Caki2 (cell line): ENCODE measurements around the gene MZT1. TPM values are rescaled to one million over a fixed set of nuclear protein-coding genes. Genes with fewer than 3 reads are reported as not detected.
"Not testable (repeated sequence)": the region's sequence is repeated elsewhere in the genome, so short reads cannot be mapped to it uniquely, and the experiment has no call there.

Experiments
- DNase-seq: peaks from one replicate; pipeline ENCODE4 v3.0.0-alpha.2; 2015; ENCODE audit warnings: low read depth
- in situ Hi-C: cut with HindIII; loops from 2 replicates; pipeline ENCODE4 v1.10.0; 2016; ENCODE audit warnings: low sequenced_read_pairs, low pct_unique_long_range_greater_than_20kb, mixed read lengths
- total RNA-seq: library from RNA; depleted of rRNA; stranded (reverse); fragments of >200 nt; shearing (Covaris generic); gene quantifications from 2 replicates; pipeline ENCODE4 v1.2.3, GENCODE V29; 2014; ENCODE audit warnings: low replicate concordance; rRNA removed

The MZT1 gene, protein sequence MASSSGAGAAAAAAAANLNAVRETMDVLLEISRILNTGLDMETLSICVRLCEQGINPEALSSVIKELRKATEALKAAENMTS
- 29.8 and 39.4 TPM in 2 replicates for total RNA-seq

DNA sequence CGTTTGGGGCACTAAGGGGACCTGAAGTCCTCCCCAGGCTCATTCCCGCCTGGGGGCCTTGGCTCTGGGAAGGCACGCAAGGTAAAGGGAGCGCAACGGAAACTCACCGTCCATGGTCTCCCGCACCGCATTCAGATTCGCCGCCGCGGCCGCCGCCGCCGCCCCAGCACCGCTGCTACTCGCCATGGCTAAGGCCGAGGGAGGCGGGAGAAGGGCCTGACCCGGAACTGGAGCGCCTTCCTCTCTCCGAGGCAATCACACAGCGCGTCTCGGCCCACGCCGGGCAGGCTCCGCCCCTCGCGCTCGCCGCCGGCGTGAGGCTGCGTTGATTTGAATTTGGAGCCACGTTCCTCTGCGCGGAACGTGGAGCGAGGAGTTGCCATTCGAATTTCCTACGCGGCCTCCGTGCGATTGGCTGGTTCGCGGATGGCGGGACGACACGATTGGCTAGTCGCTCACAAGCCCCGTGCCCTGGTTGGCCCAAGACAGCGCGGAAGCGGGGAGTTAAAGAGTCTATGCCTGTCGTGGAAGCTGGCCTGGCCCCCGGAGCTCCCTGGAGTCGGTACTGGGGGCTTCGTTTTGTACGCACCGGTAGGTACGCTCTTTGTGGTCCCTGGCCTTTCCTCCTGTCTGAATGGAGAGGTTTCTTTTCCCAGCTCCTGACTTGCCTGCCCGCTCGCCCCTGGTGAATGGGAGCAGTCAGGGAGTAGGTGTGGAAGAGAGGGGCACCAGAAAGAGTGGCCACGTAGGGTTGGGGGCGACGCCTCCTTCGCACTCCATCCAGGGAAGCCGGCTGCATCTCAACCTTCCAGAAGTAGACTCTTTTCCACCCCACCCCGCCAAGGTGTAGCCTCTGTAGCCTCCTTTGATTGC, at the start of gene MZT1, which contains the start of gene BORA:
Gene MZT1 (minus strand): TSS at position 213 of the 873 bp plus-strand sequence. CDS start 27 bp downstream, at position 186.
Gene BORA (plus strand): TSS at position 507 of the 873 bp plus-strand sequence. CDS start 1,018 bp downstream, outside the sequence.
- DNase-seq: peak; percentile 98

DNA sequence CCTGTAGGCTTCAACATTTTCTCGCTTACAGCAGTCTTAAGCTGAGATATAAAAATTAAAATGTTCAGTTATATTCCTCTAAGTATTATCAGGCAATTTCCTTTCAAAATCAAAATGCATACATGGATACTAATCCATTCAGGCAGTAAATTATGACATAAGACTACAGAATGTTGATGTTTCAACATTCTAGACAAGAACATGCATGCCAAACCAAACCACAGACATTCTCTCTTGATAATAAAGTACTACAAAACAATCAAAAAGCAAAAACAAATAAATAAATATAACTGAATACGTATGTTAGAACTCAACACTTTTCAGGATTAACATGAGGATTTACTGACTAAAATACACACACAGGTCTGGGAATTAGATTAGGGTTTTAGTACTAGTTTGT, 46.6 kb upstream of the MZT1 start:
- DNase-seq: no peak
- in situ Hi-C loops: no loop called here

More for the DNA sequence above, at the start of gene MZT1, which contains the start of gene BORA:
- in situ Hi-C loops: no loop called here

DNA sequence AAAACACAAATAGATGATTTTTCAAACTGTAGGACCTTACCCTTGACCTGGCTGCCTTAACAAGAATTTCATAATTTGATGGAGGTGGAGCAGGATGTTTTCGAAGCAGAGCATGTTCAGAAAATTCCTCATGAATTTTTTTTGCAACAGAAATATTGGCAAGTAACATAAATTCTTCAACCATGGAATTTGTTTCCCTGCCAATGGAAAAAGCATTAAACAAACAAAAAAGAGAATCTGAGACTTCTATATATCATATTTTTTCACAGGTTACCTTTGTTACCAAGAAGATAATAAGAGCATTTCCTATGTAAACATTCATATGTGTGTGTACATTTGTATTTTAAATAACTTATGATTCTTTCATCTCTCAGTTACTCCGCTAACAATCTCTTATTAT, 36.0 kb upstream of the MZT1 start:
- DNase-seq: no peak
- in situ Hi-C loops: no loop called here

DNA sequence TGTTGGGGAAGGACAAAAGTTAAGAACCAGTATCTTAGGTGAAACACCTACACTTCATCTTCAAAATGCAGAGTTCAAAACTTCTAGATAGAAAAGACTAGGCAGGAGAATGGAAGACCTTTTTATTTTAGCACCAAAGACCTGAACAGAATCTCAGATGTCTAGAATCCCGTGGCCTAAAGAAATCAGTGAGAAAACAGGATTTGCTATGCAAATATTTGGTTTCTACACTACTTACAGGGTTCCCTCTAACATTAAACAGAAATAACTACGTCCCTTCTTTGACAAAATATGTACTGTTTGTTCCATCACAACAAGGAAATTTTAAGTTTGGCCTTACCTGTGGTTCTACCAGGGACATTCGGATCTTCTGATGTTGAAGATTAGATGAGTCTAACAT, 32.8 kb upstream of the MZT1 start:
- in situ Hi-C loops: no loop called here
- no peak for DNase-seq

DNA sequence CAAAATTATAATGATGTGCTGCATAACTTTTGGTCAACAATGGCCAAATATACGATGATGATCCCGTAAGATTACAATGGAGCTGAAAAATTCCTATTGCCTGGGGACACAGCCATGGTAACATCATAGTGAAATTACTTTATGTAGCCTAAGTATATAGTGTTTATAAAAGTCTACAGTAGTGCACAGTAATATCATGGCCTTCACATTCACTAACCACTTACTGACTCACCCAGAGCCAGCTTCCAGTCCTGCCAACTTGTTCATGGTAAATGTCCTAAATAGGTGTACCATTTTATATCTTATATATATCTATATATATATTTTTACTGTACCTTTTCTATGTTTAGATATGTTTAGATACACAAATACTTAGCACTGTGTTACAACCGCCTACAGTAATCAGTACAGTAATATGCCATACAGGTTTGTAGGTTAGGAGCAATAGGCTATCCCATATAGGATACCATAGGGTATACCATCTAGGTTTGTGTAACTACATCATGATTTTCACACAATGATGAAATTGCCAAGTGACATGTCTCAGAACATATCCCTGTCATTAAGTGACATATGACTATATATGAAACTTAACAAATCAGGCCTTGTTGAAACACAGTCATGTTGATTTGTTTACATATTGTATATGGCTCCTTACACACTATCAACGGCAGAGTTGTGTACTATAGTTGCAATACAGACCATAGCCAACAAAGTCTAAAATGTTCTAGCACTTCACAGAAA, 30.5 kb upstream of the MZT1 start:
- no peak for DNase-seq
- in situ Hi-C loops: no loop called here

DNA sequence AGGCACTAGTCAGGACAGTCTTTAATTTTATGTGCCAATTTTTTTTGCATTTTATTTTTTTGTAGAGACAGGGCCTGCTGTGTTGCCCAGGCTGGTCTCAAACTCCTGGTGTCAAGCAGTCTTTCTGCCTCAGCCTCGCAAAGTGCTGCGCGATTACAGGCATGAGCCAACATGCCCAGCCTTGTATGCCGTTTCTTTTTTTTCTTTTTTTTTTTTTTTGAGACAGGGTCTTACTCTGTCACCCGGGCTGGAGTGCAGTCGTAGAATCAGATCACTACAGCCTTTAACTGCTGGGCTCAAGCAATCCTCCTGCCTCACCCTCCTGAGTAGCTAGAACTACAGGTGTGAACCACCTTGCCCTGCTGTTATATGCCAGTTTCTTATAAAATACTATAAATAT, 26.7 kb upstream of the MZT1 start:
- DNase-seq: no peak
- in situ Hi-C loops: no loop called here

DNA sequence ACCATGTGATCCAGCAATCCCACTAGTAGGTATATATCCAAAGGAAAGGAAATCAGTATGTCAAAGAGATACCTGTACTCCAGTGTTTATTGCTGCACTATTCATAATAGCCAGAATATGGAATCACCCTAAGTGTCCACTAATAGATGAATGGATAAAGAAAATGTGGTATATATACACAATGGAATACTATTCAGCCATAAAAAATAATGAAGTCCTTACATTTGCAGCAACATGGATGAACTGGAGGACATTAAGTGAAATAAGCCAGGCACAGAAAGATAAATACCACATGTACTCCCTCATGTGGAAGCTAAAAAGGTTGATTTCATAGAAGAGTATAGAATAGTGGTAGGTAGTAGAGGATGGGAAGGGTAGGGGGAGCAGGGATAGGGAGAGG, 23.8 kb upstream of the MZT1 start:
- in situ Hi-C loops: no loop called here
- DNase-seq: no peak

DNA sequence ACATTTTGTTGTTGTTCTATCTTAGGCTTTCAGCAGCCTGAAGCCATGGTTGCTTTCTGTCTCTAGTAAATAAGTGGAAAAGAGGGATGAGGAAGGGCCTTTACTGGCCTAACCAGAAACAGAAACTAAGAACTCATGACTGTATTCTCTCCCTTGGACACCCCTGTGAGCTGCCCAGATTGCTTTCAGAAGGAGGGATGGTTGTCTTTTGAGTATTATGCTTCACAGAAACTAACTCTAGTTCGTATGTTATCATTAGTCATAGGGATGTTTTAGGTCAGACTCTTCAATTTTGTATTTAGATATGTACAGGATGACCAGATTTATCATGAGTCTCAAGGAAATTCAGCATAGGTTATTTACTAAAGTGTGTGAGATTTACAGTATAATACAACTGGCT, 17.8 kb upstream of the MZT1 start:
- DNase-seq: no peak
- in situ Hi-C loops: no loop called here

DNA sequence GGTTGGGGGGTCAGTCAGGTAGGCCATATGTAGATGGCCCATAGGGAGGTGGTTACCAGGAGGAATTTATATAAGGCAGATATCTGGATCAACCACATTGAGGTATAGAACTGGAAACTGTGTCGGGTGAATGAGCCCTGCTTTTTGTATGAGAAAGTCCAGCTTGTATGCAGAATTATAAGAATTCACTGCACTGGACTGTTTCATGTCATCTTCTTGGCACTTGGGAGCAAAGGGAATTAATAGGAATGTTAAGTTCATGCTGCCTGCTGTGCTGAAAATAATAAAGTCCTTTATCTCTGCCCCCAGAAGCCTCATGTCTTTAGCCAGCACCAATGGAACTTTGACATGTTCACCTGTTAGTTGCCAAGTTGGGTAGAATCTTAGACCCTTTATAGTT, 12.6 kb upstream of the MZT1 start:
- no peak for DNase-seq
- in situ Hi-C loops: no loop called here

DNA sequence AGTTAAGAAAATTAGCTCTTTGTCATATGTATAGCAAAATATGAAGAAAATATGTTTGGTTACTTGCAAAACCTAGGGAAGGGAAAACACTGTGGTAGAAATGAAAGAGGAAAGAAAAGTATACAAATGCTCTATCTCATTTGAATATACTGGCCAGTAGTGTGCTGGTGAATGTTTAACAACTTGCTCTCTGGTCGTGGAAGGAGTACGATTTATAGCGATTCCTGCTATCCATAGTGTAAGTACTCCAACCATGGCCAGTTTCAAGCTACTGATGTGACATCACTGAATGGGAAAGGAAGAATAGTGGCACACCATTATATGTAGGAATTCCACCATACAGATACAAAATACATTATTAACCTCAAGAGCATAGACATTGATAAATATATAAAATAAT, 9.6 kb upstream of the MZT1 start:
- in situ Hi-C loops: no loop called here
- peak; percentile 13 for DNase-seq

DNA sequence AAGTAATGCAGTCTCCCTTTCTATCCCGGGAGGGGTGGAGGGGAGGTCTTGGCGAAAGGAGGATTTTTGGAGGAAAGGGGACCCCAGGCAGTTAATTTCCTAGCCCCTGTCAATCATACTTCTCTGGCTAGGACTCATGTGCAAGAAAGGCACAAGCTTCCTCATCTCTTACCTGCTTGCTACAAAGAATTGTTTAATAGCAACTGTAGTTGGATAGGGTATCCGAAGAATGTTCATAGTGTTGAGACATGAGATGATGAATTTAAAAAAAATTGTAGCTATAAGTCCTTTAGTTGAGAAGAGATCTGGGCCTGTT, 819 bp upstream of the MZT1 start:
- in situ Hi-C loops: no loop called here
- DNase-seq: no peak

DNA sequence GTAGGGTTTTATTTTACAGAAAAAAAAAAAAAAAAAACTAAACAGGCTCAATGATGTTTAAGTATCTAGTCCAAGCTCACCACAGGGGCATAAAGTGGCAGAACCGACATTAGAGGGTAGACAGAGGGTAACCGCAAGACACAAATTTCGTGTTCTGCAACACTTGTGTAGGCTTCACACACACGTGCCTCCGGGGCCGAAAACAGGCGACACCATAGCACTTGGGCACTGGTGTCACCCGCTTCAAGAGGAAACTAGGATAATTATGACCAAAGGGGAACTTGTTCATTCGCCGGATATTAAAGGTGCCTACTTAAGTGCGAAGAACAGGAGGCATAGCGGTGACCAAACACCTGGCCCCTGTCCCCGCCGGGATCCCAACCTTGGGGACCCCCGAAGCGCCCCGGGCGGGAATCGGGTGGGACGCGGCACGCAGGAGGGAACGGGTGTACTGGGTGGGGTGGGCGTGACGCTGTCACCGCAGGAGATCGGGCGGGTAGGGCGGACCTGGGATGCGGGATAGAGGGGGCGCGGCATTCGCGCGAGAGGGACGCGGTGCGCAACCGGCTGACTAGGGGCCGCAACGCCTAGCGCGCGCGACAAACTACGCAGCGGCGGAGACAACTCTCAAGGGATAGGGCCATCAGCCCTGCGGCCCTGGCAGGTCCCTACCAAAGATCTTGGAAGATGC, 558 bp downstream of the MZT1 start:
- DNase-seq: no peak

DNA sequence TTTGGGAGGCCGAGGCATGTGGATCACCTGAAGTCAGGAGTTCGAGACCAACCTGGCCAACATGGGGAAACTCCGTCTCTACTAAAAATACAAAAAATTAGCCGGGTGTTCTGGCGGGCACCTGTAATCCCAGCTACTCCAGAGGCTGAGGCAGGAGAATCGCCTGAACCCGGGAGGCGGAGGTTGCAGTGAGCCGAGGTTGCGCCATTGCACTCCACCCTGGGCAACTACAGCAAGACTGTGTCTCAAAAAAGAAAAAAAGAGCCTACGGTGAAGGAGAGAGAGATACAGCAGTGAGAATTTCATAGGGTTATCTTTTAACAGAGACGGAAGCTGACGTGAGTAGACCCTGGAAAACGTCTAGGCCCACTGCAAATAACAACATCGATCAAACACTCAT, 1.2 kb downstream of the MZT1 start:
- DNase-seq, in situ Hi-C loops: not testable (repeated sequence)

More for the DNA sequence above, 558 bp downstream of the MZT1 start:
- in situ Hi-C loops: no loop called here

DNA sequence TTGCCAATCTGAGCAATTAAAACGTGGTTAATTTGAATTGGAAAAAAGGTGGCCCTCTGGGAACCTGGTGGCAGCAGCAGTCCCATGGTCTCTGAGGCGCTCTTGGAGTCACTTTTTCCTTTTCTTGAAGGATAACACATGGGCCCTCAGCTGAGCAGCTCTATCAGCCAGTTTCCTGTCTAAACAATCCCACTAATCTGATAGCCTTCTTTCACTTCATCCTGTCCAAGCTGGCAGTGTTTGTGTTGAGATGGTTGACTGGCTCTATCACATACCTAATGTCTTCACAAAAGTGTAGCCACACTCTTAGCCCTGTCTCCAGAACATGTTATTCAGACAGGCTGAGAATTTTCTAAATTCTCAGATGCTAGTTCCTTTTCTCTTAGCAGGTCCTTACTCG, 10.7 kb downstream of the MZT1 start:
- in situ Hi-C loops: no loop called here
- peak; percentile 12 for DNase-seq

DNA sequence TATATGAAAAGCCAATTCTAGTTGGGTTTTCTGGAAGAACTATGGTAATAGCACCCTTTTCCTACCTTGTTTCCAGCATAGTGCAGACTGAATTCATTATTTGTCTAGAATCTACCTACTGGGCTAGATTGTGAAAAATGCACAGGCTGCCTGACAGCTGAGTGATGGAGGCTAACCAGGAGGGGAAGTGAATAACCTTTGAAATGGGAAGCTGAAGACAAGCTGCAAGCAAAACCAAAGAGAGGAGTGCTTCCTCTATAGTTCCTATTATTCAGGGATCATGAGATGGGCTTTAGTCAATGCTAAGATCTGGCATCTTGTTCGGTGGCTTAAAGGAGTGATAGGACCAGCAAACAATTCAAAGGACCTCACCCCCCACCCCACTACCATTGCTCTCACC, 26.9 kb downstream of the MZT1 start:
- no peak for DNase-seq
- in situ Hi-C loops: no loop called here

DNA sequence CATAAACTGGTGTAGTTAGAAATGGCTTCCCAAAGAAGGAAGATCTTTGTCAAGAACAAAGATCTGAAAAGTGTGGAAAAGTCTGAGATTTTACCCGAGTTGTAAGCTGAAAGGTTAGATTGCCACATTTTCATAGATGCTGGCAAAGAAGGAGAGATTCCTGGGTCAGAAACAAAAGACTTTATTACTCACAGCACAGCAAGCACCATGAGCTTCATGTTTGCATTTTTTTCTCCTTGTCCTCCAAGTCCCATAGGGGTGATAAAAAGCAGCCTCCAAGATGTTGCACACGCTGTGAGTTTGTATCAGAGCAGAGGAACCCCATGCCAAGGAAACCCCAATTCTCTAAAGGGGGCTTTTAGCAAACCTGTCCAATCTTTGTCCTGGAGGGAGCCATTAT, 29.3 kb downstream of the MZT1 start:
- DNase-seq: no peak
- in situ Hi-C loops: no loop called here

DNA sequence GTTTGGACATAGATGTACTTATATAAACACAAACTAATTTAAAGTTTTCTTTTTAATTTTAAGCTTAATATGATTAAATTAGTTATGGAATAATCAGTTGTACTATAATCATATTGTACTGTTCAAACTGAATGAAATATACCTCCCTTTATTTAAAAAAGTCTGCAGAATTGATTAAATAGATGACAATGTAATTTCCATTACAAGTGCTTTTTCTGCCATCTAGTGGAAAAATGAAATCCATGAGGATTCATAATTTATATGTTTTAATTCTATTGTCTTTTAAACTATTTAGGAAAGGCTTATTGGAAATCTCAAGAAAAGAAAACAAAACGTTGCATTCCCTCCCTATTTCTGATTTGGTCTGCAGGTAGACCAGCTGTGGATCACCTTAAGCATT, 30.9 kb downstream of the MZT1 start:
- DNase-seq: no peak
- in situ Hi-C loops: no loop called here

DNA sequence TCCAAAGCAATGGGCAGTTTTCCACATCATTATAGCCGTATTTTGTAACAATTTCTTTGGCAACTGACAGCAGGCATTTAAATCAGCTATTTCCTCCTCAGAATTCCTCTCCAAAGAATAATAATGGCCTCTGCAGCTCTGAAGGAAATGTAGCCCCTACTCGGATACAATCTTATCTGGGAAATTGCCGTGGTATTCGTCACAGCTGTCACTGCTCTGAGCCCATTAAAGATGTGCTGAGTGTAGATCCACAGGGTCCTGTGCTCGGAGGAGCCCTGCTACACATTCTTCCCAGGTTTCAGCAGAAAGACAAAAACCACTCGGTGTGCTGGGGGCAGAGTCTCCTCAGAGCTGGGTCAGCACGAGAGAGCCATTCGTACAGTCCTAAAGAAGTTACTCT, 33.1 kb downstream of the MZT1 start:
- in situ Hi-C loops: no loop called here

DNA sequence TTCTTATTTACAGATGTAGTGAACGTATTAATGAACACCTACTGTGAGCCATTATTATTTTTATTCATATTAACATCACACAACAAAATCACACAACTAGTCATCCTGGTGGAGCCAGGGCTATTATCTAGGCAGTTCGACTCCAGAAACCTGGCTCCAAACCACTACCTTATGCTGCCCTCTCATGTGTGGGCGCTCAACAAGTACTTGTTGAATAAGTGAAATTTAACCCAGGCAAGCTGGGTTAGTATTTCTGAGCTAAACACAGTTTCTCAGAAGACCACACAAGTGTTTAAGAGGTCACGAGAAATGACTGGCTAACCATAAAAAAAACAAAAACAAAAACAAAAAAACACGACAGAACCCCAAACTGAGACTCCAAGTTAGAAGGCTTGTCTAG, 33.6 kb downstream of the MZT1 start:
- in situ Hi-C loops: no loop called here
- DNase-seq: no peak

More for the DNA sequence above, 33.1 kb downstream of the MZT1 start:
- no peak for DNase-seq
